Central memory CD4-positive, alpha-beta T cell (primary cell): ENCODE measurements around the gene NINJ2.

Source experiments
- DNase-seq: peaks from one replicate; pipeline ENCODE4 v3.0.0; 2022

NINJ2 gene

DNA sequence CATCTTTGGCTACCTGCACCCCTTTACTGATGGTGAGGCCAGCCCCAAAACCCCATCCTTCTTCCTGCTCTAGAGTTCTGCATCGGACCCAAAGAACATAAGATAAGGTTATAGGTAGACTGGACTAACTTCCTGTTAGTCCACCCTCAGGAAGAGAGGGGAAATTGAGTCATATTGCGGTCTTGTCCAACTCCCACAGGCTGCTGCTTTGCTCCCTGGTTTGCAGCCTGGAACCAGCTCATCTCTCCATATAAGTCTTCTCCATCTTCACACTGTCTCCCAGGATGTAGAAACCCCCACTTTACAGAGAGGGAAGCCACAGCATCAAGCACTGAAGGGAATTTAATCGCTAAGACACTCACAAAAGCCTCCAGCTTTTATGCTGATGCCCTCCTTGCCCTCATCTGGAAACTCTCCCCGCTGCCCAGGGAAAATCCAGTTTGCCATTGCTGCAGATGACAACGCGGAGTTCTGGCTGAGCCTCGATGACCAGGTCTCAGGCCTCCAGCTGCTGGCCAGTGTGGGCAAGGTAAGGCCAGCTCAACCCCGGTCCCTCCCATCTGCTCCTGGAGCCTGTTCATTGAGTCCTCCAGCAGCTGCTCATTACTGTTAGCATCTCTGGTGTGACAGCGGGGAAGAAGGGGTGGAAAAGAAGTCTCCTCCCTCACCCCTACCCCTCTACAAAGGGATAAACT is 118.2 kb downstream of the NINJ2 start:
- DNase-seq: no peak

- no peak for DNase-seq
These were observed 119.1 kb downstream of the NINJ2 start for GRCh38 chr12:544142-544541.

GRCh38 chr12:543114-543451 is 120.2 kb downstream of the NINJ2 start:
- no peak for DNase-seq

- DNase-seq: no peak
These were observed 120.7 kb downstream of the NINJ2 start for GRCh38 chr12:542395-543113.

DNA sequence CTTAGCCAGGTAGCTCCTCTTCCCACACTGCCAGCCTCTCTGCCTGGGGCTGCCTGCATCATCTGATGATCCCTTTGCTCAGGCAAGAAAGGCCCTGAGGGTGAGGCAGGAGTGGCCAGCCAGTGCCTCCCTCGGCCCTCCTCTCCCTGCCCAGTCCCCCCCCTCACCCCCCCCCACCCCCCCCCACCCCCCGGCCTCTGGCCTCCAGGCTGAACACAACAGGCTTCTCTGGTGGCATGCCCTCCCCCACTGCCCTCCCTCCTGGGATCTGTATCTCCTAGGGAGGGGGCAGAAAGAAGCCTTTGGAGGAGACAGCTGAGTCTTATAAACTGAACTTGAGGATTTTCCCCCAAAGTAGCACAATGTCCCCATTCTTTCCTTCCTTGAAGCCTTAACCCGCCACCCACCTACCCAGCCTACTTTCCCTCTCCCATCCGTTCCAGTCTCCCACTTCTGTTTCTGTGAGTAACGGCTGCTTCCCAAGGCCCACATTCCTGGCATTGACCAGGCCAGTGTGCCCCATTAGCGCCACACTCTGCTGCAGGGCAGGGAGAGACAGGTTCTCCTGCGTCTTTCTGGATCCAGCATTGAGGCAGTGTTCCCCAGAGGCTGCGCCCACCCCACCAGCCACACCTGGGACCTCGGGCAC is 121.4 kb downstream of the NINJ2 start:
- DNase-seq: no peak

GRCh38 chr12:539540-540310 is 123.5 kb downstream of the NINJ2 start:
- no peak for DNase-seq

DNA sequence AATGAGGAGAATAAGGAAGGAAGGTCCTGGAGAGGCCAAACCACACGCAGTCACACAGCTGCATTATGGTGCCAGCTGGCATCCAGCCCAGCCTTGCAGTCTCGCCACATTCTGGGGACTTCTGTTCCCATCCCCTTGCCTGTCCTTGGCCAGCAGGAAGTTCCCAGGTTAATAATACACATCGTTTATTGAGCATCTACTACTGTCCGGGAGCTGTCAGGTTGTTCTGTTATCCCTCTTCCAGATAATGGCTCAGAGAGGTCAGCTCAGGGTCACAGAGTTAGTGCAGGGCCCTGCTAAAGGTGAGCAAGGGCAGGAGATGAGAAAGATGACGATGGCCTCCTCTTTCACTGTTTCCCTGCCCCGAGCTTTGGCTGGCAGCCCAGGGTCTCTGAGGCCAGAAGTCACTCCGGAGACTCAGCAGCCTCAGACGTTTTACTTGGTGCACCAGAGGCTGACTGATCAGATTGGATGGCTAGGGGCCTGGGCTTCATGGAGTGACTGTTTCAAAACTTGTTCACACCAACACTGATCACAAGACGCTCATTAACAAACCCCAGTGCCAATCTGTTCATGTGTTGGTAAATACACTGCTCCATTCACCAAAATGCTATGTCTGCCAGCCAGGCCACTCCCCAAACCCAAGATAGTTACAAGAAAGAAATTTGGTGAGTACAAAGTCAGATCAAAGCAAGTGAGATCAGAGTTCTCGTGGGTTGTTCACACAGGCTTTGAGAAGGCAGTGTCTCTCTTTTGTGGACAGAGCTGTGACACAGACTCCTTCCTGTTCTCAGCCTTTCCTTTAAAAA is 124.3 kb downstream of the NINJ2 start:
- DNase-seq: peak; percentile 85

- DNase-seq: no peak
These were observed 125.5 kb downstream of the NINJ2 start for GRCh38 chr12:537772-538171.

GRCh38 chr12:536751-537245 is 126.4 kb downstream of the NINJ2 start:
- DNase-seq: no peak

GRCh38 chr12:535396-535795 is 127.8 kb downstream of the NINJ2 start:
- no peak for DNase-seq

GRCh38 chr12:534216-534615 is 129.0 kb downstream of the NINJ2 start:
- DNase-seq: no peak

GRCh38 chr12:533718-534117 is 129.5 kb downstream of the NINJ2 start:
- DNase-seq: no peak

DNA sequence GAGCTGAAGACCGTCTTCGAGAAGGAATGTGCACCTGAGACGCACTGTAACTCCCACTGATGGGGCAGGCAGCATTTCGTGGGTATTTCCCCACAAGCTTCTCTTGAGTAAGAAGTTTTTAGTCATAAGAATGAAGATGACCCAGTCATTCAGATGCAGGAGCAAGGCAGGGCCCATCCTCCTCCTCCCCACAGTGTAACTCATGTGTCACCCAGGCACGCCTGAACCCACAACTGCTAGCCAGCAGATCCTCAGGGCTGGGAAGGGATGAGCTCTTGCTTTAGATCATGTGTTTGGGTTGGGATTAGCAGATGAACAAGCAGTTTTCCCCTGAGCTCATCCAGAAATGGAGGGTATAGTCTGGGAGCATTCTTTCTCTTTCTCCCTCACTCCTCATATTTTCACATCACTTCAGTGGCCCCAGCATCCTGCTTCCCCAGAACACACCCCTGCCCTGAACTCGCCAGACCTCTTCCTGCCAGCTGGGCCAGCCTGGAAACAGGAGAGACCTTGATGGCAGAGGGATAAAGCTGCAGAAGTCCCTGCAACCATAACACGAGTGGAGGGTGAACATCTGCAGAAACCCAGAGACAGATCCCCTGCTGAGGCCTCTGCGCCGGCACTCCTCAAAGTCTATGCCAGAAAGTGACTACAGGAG is 130.2 kb downstream of the NINJ2 start:
- DNase-seq: no peak

GRCh38 chr12:531951-532585 is 131.2 kb downstream of the NINJ2 start:
- no peak for DNase-seq

DNA sequence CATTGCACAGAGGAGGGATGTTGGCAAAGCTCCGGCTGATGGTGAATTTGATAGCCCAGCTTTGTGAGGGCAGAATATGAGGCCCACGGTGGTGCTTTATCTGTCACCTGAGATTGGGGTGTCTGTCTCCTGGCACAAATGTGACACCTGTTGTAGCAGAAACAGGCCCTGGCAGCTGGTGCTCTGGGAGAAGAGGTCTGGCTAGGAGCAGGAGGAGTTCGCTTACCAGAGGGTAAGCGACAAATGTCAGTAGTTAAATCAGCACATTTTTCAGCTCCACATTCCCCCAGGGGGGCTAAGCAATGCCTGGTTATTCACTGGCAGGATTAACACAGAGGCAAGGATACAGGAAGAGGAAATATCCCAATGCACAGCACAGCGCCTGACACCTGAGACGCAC is 132.4 kb downstream of the NINJ2 start:
- no peak for DNase-seq

DNA sequence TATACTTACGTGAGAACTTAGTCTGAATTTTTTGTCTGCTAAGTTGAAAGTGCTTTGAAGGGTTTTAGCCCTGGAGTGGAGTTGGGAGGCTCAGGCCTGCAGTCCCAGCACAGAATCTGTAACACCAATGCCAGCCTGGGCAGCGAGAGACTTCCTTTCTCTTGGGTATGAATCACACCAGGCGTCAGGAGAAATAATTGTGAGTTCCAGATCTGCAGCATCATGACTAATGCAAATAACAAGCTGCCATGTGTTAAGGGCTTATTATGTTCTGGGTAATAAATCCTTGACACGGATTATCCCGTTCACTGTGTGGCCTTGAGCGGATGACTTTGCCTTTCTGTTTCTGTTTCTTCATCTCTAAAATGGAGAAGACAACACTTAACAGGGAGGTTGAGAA is 132.9 kb downstream of the NINJ2 start:
- no peak for DNase-seq

GRCh38 chr12:527729-528128 is 135.5 kb downstream of the NINJ2 start:
- no peak for DNase-seq

- DNase-seq: no peak
These were observed 136.0 kb downstream of the NINJ2 start for GRCh38 chr12:527241-527640.

GRCh38 chr12:526089-526488 is 137.2 kb downstream of the NINJ2 start:
- DNase-seq: no peak

DNA sequence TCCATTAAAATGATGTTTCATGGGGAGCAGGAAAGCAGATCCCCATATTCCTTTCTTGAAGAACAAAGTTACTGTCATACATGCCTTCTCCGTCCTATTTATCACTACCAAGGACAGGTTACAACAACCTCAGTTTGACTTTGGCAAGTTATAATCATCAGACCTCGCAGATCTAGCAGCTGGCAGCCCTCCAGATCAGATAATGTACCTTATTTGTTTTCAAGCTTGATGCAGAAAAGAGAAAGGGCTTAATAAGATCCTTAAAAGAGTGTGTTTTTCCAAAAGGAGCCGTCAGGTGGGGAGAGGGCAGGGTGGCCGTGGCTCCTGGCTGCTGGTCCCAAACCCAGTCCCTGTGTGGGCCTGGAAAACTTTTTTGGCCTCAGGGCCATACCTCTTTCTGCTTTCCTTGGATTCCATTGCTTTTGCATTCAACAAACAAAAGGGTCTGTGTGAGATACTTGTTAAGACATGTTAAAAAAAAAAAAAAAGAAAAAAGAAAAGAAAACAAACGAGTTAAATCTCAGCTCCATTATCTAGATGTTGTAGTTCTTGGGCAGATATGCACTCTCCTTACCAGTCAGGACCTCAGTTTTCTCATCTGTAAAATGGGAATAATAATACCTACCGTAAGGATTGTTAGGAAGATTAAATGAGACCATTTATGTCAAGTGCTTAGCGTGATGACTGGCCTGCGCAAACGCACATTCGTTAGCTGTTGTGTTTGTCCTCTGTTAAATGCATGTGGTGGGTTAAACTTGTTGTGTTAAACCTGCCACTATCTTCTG is 138.9 kb downstream of the NINJ2 start:
- no peak for DNase-seq
